Endodermal cell (in vitro differentiated cells): ENCODE measurements around the gene RALA. TPM values are rescaled to one million over a fixed set of nuclear protein-coding genes. Genes with fewer than 3 reads are reported as not detected.

Experiments
- DNase-seq: peaks from one replicate; pipeline ENCODE4 v3.0.0-alpha.2; 2017
- H3K27ac ChIP-seq: 2 replicates; pipeline ENCODE4 v1.5.1; 2013; ENCODE audit warnings: mild to moderate bottlenecking, low read depth, low read length, moderate library complexity
- H3K27me3 ChIP-seq: 2 replicates; pipeline ENCODE4 v1.6.1; 2013; ENCODE audit warnings: mild to moderate bottlenecking, low read length, moderate library complexity; ENCODE audit not compliant: insufficient read depth, control insufficient read depth, poor library complexity, severe bottlenecking
- H3K36me3 ChIP-seq: 2 replicates; pipeline ENCODE4 v1.7.0; 2013; ENCODE audit warnings: mild to moderate bottlenecking, low read length, moderate library complexity; ENCODE audit not compliant: control insufficient read depth, insufficient read depth
- H3K4me1 ChIP-seq: one replicate; pipeline ENCODE4 v1.7.0; 2013; ENCODE audit warnings: low read length; ENCODE audit not compliant: control insufficient read depth, insufficient read depth
- H3K4me3 ChIP-seq: 2 replicates; pipeline ENCODE4 v1.5.1; 2013; ENCODE audit warnings: mild to moderate bottlenecking, low read length, moderate library complexity
- H3K9ac ChIP-seq: 2 replicates; pipeline ENCODE4 v1.6.1; 2013; ENCODE audit warnings: mild to moderate bottlenecking, low read length, moderate library complexity; ENCODE audit not compliant: poor library complexity, severe bottlenecking; ENCODE audit errors: extremely low read depth
- H3K9me3 ChIP-seq: 2 replicates; pipeline ENCODE4 v1.6.1; 2013; ENCODE audit warnings: mild to moderate bottlenecking, low read length, moderate library complexity; ENCODE audit not compliant: control insufficient read depth
- H3K27ac Mint-ChIP-seq: 2 replicates; pipeline ENCODE4 v1.8.0; 2020; ENCODE audit warnings: mixed read lengths
- H3K27me3 Mint-ChIP-seq: 2 replicates; pipeline ENCODE4 v1.8.0; 2021; ENCODE audit warnings: mild to moderate bottlenecking, mixed read lengths; ENCODE audit not compliant: insufficient read depth
- H3K36me3 Mint-ChIP-seq: 2 replicates; pipeline ENCODE4 v1.8.0; 2020; ENCODE audit warnings: low read depth, mixed read lengths
- H3K4me1 Mint-ChIP-seq: 2 replicates; pipeline ENCODE4 v1.8.0; 2020; ENCODE audit warnings: mixed read lengths
- H3K4me3 Mint-ChIP-seq: 2 replicates; pipeline ENCODE4 v1.8.0; 2020; ENCODE audit warnings: mild to moderate bottlenecking, moderate library complexity, mixed read lengths
- H3K9me3 Mint-ChIP-seq: 2 replicates; pipeline ENCODE4 v1.8.0; 2020; ENCODE audit warnings: mild to moderate bottlenecking, mixed read lengths
- WGBS, 2 experiments: methylation state at CpG; one replicate each; pipeline versions ENCODE4 v1.1.5 to v1.1.7; 2013; ENCODE audit warnings: missing lambda C conversion rate in 2 of 2, mixed read lengths in 1 of 2; ENCODE audit not compliant: insufficient coverage in 1 of 2, insufficient read length in 1 of 2; 5-methylcytosine and 5-hydroxymethylcytosine counted together
- total RNA-seq, 2 donors: library from RNA; stranded (reverse); fragmentation: NEBNext Ultra II Directional in 1 of 2; extraction: Animal tissue kit (Norgen Biotek cat#: 25700) in 1 of 2; gene quantifications; 2 replicates in 1 of 2; 3 replicates in 1 of 2; pipeline ENCODE4 v1.2.1, GENCODE V29; 2021
- TF ChIP-seq, protein P1 (sequence below): fragments of 200-600 bp; sonication (generic); conservative IDR thresholded peaks from 2 replicates; pipeline ENCODE4 v1.5.0; 2021; ENCODE audit warnings: antibody characterized with exemption, mild to moderate bottlenecking

RALA gene
- total RNA-seq, 2 donors from 2014 or later, result 43.9 to 46.4 TPM

GRCh38 chr7:39746103-39746819, 122.9 kb downstream of the RALA start:
- no peak overlapping the region for H3K9ac ChIP-seq
- Mint-ChIP-seq H3K9me3 (no peaks in the 10 kb centered on the region), H3K36me3 (peaks cover 15% of the 10 kb centered on the region), H3K4me1 (peaks cover 2% of the 10 kb centered on the region), H3K27me3 (no peaks in the 10 kb centered on the region), H3K4me3 (no peak overlapping the region), H3K27ac (no peak overlapping the region)
- TF ChIP-seq, protein P1, sequence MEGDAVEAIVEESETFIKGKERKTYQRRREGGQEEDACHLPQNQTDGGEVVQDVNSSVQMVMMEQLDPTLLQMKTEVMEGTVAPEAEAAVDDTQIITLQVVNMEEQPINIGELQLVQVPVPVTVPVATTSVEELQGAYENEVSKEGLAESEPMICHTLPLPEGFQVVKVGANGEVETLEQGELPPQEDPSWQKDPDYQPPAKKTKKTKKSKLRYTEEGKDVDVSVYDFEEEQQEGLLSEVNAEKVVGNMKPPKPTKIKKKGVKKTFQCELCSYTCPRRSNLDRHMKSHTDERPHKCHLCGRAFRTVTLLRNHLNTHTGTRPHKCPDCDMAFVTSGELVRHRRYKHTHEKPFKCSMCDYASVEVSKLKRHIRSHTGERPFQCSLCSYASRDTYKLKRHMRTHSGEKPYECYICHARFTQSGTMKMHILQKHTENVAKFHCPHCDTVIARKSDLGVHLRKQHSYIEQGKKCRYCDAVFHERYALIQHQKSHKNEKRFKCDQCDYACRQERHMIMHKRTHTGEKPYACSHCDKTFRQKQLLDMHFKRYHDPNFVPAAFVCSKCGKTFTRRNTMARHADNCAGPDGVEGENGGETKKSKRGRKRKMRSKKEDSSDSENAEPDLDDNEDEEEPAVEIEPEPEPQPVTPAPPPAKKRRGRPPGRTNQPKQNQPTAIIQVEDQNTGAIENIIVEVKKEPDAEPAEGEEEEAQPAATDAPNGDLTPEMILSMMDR, result peak; percentile 89
- H3K36me3 ChIP-seq, result no peaks in the 10 kb centered on the region
- 28 to 37% methylated on average over 4 to 10 of the region's 11 CpGs for WGBS, 2 experiments
- no peak overlapping the region for H3K27ac ChIP-seq
- no peaks in the 10 kb centered on the region for H3K4me1 ChIP-seq
- DNase-seq, result peak; percentile 94
- H3K4me3 ChIP-seq, result no peak overlapping the region
- H3K27me3 ChIP-seq, result no peaks in the 10 kb centered on the region
- no peaks in the 10 kb centered on the region for H3K9me3 ChIP-seq

GRCh38 chr7:39749177-39749576, 125.8 kb downstream of the RALA start:
- H3K36me3 ChIP-seq, result no peaks in the 10 kb centered on the region
- peaks cover 10% of the 10 kb centered on the region for H3K9me3 Mint-ChIP-seq
- H3K9me3 ChIP-seq, result no peaks in the 10 kb centered on the region
- no peak for DNase-seq
- no peak overlapping the region for H3K9ac ChIP-seq
- H3K4me3 Mint-ChIP-seq, result no peak overlapping the region
- H3K27ac Mint-ChIP-seq, result no peak overlapping the region
- H3K27ac ChIP-seq, result no peak overlapping the region
- no peak overlapping the region for H3K4me3 ChIP-seq
- H3K27me3 ChIP-seq, result no peaks in the 10 kb centered on the region
- no peaks in the 10 kb centered on the region for H3K4me1 ChIP-seq
- H3K27me3 Mint-ChIP-seq, result no peaks in the 10 kb centered on the region
- H3K4me1 Mint-ChIP-seq, result peaks cover 2% of the 10 kb centered on the region
- TF ChIP-seq, protein P1, result no peak
- WGBS, 2 experiments, result 83 to 100% methylated on average over 1 of the region's 1 CpG
- H3K36me3 Mint-ChIP-seq, result peaks cover 23% of the 10 kb centered on the region

GRCh38 chr7:39749717-39750116, 126.3 kb downstream of the RALA start:
- H3K36me3 ChIP-seq, result no peaks in the 10 kb centered on the region
- no peaks in the 10 kb centered on the region for H3K4me1 ChIP-seq
- H3K27ac ChIP-seq, result no peak overlapping the region
- H3K4me3 ChIP-seq, result no peak overlapping the region
- no peaks in the 10 kb centered on the region for H3K27me3 Mint-ChIP-seq
- no peak for DNase-seq
- peaks cover 19% of the 10 kb centered on the region for H3K36me3 Mint-ChIP-seq
- TF ChIP-seq, protein P1, result no peak
- peaks cover 10% of the 10 kb centered on the region for H3K9me3 Mint-ChIP-seq
- no peak overlapping the region for H3K27ac Mint-ChIP-seq
- no peak overlapping the region for H3K4me3 Mint-ChIP-seq
- no peak overlapping the region for H3K9ac ChIP-seq
- H3K27me3 ChIP-seq, result no peaks in the 10 kb centered on the region
- 69 to 100% methylated on average over 1 to 2 of the region's 2 CpGs for WGBS, 2 experiments
- H3K9me3 ChIP-seq, result no peaks in the 10 kb centered on the region
- peaks cover 2% of the 10 kb centered on the region for H3K4me1 Mint-ChIP-seq
